ENCODE measurements around the gene ZBTB7C. TPM values are rescaled to one million over a fixed set of nuclear protein-coding genes. Genes with fewer than 3 reads are reported as not detected.
A peak's percentile ranks its signal among the peaks of the same experiment; 100 is the strongest.

Gene ZBTB7C
- total and polyA plus RNA-seq, 10 of the 15 experiments (the other 5 are each of a cell fraction or from before 2014, with no cell fraction given), result under 0.01 to 0.08 (median 0.01) TPM; not detected in 7

DNA sequence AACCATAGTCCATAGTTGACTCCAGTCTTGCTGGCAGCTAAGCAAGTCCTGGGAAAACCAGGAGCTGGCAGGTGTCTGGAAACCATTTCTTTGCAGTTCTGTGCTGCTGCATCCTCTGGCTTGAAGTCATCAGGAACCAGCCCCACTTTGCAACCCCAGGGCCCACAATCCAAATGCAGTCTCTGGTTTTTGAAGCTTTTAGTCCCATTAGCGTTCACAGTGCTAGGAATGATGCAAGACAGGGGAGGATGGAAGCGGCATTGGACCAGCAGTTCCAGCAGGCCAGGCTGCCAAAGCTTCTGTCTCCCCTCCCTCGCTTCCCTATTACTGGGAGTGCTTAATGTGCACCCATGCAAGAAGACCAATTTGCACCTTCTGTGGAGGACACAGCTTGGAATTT, 106.4 kb downstream of the ZBTB7C start:
- no peaks in the 10 kb centered on the region for H3K36me3 ChIP-seq (ENCODE audit: control insufficient read depth in 2 of 2, insufficient read depth in 2 of 2, low read length in 1 of 2)
- no peak overlapping the region for H2AFZ ChIP-seq (ENCODE audit: control insufficient read depth, low read depth, low read length)
- in situ Hi-C loops (cut with MboI) (no loop called here), intact Hi-C loops (cut with micrococcal nuclease; ENCODE audit: unreplicated experiment) (no loop called here)
- H3K9ac ChIP-seq (ENCODE audit: control insufficient read depth, insufficient read depth, low read length), result no peak overlapping the region
- no peaks in the 10 kb centered on the region; a peak in 1 of 4 replicates for H3K27me3 ChIP-seq (replicated peaks in 1 of 2; ENCODE audit: control insufficient read depth in 2 of 2, insufficient read depth in 2 of 2, low read length in 1 of 2)
- H3K9me3 ChIP-seq (replicated peaks; ENCODE audit: control insufficient read depth, insufficient read depth, low read length), result no peaks in the 10 kb centered on the region
- RAD21 ChIA-PET (ENCODE audit: unreplicated experiment), result no interaction called here
- FAIRE-seq (no peak), DNase-seq (ENCODE audit: low read depth, low spot score) (no peak), ATAC-seq (no peak)
- POLR2A ChIA-PET, result no interaction called here
- CTCF ChIA-PET, result no interaction called here
- BruUV-seq (replicated peaks), result no TSS peak
- H3K27ac ChIP-seq (ENCODE audit: control insufficient read depth, insufficient read depth), result no peak overlapping the region
- no peaks in the 10 kb centered on the region for H3K79me2 ChIP-seq (ENCODE audit: control insufficient read depth, insufficient read depth, low read length)
- SMC1A ChIA-PET (ENCODE audit: uncharacterized antibody, unreplicated experiment), result no interaction called here
- WGBS (ENCODE audit: insufficient coverage, insufficient replicate concordance, low lambda C conversion rate, missing lambda C conversion rate), result 25% methylated on average over 3 of the region's 3 CpGs
- no peaks in the 10 kb centered on the region for H3K4me1 ChIP-seq (ENCODE audit: control insufficient read depth, insufficient read depth, low read length)
- H3K4me3 ChIP-seq, result no peak overlapping the region
- no peak for TF ChIP-seq PML (IDR thresholded peaks at IDR 0.05; ENCODE audit: low read length)
- TF ChIP-seq HDAC2 (IDR thresholded peaks at IDR 0.05), result no peak
- H4K20me1 ChIP-seq (ENCODE audit: control insufficient read depth, insufficient read depth), result no peaks in the 10 kb centered on the region
- no peak overlapping the region for H3K4me2 ChIP-seq (ENCODE audit: control insufficient read depth, insufficient read depth)

DNA sequence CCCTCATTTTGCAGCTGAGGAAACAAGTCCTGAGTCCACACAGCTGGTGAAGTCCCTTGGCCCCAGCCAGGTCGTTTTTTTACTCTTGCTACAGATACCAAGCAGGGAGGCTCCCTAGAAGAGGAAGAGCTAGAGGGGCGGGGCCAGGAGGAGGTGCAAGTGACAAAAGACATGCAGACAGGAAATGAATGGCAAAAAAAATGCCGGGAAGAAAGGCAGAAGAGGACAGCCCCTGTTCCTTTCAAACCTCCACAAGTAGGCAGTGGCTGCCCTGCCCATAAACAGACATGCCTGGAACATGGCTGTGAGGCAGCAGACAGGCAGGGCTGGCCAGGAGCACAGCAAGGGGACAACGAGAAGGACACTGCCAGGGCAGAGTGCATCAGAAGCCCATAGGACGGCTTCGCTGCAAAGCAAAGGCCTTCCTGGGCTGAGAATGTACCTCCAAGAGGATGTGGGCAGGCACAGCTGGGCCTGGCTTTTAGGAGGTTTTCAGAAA, 108.7 kb downstream of the ZBTB7C start:
- DNase-seq (ENCODE audit: low read depth, low spot score) (no peak), ATAC-seq (no peak)
- CTCF ChIA-PET, result no interaction called here

More for the DNA sequence above, 108.7 kb downstream of the ZBTB7C start:
- H2AFZ ChIP-seq (ENCODE audit: control insufficient read depth, low read depth, low read length), result peak overlapping the region; percentile 65
- POLR2A ChIA-PET, result no interaction called here
- H3K4me2 ChIP-seq (ENCODE audit: control insufficient read depth, insufficient read depth), result no peak overlapping the region
- no TSS peak for BruUV-seq (replicated peaks)
- RAD21 ChIA-PET (ENCODE audit: unreplicated experiment), result no interaction called here
- in situ Hi-C loops (cut with MboI) (no loop called here), intact Hi-C loops (cut with micrococcal nuclease; ENCODE audit: unreplicated experiment) (no loop called here)
- H3K79me2 ChIP-seq (ENCODE audit: control insufficient read depth, insufficient read depth, low read length), result no peaks in the 10 kb centered on the region
- SMC1A ChIA-PET (ENCODE audit: uncharacterized antibody, unreplicated experiment), result no interaction called here
- no peak overlapping the region for H3K27ac ChIP-seq (ENCODE audit: control insufficient read depth, insufficient read depth)
- H4K20me1 ChIP-seq (ENCODE audit: control insufficient read depth, insufficient read depth), result no peaks in the 10 kb centered on the region
- no peak overlapping the region for H3K9ac ChIP-seq (ENCODE audit: control insufficient read depth, insufficient read depth, low read length)
- 31% methylated on average over 6 of the region's 6 CpGs for WGBS (ENCODE audit: insufficient coverage, insufficient replicate concordance, low lambda C conversion rate, missing lambda C conversion rate)
- no peak overlapping the region for H3K4me3 ChIP-seq
- H3K27me3 ChIP-seq (replicated peaks in 1 of 2; ENCODE audit: control insufficient read depth in 2 of 2, insufficient read depth in 2 of 2, low read length in 1 of 2), result no peaks in the 10 kb centered on the region
- no peaks in the 10 kb centered on the region for H3K4me1 ChIP-seq (ENCODE audit: control insufficient read depth, insufficient read depth, low read length)
- TF ChIP-seq SMC3 (IDR thresholded peaks at IDR 0.05; ENCODE audit: borderline replicate concordance, low read length) (no peak), BMI1 (IDR thresholded peaks at IDR 0.05; ENCODE audit: borderline replicate concordance) (no peak), SIN3A (IDR thresholded peaks at IDR 0.05; ENCODE audit: low read depth, low read length) (no peak), ZZZ3 (IDR thresholded peaks at IDR 0.05; ENCODE audit: control insufficient read depth, insufficient read length, low read depth) (no peak), ZNF207 (IDR thresholded peaks at IDR 0.05; ENCODE audit: borderline replicate concordance) (no peak), SUZ12 (IDR thresholded peaks at IDR 0.05; ENCODE audit: unreplicated experiment) (no peak), NR2C2 (IDR thresholded peaks at IDR 0.05; ENCODE audit: borderline replicate concordance, control insufficient read depth, insufficient read length, low read depth) (no peak), NRF1 (conservative IDR thresholded peaks at IDR 0.05; ENCODE audit: low read depth, low read length) (no peak)
- TF ChIP-seq, protein P1, sequence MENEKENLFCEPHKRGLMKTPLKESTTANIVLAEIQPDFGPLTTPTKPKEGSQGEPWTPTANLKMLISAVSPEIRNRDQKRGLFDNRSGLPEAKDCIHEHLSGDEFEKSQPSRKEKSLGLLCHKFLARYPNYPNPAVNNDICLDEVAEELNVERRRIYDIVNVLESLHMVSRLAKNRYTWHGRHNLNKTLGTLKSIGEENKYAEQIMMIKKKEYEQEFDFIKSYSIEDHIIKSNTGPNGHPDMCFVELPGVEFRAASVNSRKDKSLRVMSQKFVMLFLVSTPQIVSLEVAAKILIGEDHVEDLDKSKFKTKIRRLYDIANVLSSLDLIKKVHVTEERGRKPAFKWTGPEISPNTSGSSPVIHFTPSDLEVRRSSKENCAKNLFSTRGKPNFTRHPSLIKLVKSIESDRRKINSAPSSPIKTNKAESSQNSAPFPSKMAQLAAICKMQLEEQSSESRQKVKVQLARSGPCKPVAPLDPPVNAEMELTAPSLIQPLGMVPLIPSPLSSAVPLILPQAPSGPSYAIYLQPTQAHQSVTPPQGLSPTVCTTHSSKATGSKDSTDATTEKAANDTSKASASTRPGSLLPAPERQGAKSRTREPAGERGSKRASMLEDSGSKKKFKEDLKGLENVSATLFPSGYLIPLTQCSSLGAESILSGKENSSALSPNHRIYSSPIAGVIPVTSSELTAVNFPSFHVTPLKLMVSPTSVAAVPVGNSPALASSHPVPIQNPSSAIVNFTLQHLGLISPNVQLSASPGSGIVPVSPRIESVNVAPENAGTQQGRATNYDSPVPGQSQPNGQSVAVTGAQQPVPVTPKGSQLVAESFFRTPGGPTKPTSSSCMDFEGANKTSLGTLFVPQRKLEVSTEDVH (IDR thresholded peaks at IDR 0.05; ENCODE audit: low read depth, partially characterized antibody), result no peak
- TF ChIP-seq, protein P2, sequence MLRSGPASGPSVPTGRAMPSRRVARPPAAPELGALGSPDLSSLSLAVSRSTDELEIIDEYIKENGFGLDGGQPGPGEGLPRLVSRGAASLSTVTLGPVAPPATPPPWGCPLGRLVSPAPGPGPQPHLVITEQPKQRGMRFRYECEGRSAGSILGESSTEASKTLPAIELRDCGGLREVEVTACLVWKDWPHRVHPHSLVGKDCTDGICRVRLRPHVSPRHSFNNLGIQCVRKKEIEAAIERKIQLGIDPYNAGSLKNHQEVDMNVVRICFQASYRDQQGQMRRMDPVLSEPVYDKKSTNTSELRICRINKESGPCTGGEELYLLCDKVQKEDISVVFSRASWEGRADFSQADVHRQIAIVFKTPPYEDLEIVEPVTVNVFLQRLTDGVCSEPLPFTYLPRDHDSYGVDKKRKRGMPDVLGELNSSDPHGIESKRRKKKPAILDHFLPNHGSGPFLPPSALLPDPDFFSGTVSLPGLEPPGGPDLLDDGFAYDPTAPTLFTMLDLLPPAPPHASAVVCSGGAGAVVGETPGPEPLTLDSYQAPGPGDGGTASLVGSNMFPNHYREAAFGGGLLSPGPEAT (IDR thresholded peaks at IDR 0.05; ENCODE audit: low read depth), result no peak
- TF ChIP-seq, protein P3, sequence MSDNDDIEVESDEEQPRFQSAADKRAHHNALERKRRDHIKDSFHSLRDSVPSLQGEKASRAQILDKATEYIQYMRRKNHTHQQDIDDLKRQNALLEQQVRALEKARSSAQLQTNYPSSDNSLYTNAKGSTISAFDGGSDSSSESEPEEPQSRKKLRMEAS (IDR thresholded peaks at IDR 0.05; ENCODE audit: low read depth, low read length), result no peak
- no peak for FAIRE-seq
- no peaks in the 10 kb centered on the region for H3K9me3 ChIP-seq (replicated peaks; ENCODE audit: control insufficient read depth, insufficient read depth, low read length)
- H3K36me3 ChIP-seq (ENCODE audit: control insufficient read depth in 2 of 2, insufficient read depth in 2 of 2, low read length in 1 of 2), result no peaks in the 10 kb centered on the region

Measured in GM12878 (cell line).